HPDE6-E6E7 (cell line): ENCODE data around the gene TBC1D20.

ENCODE experiments used
- DNase-seq: peaks from one replicate; pipeline ENCODE4 v3.0.0; 2011; ENCODE audit warnings: missing footprints; ENCODE audit errors: extremely low spot score

The TBC1D20 gene

DNA sequence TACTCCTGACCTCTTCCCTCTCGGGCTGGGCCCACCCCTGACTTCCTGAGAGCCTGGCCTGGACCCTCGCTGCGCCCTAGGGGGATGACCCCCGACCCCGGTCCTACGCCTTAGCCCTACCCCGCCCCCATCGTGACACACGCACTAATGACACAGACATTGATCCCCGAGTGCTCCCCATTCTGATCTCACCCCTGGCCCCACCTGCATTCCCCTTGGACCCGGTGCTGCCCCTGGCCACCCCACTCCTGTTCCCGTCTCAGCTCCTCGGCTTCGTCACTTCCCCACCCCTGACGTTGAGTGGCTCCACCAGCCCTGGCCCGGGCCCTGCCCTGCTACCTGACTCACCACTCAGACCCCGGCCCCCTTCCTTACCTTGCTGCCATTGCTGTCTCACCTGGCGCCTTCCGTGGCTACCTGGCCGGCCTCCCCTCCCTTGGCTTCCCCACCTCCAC is 42.1 kb downstream of the TBC1D20 start:
- no peak for DNase-seq

- no peak for DNase-seq
Observed at GRCh38 chr20:419556-420165, 42.7 kb downstream of the TBC1D20 start.

DNA sequence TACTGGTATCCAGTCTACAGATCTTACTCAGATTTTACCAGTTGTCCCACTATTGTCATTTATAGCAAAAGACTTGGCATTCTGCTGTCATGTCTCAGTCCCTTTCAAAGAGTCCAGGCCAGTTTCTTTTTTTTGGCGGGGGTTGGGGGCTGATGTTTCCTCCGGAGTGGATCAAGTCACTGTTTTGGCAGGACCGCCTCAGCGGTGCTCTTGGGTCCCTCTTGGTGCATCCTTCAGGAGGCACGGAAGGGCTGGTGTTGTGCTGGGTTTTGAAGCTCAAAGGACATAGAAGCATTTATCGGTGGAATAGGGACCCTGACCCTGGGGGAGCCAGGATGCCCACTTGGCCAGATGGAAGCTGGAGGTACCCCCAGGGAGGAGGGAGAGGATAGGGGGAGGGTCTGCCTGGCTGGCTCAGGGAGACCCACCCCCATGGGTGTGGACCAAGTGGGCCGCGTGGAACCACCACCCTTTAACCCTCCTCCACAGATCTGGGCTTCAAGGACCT is 43.4 kb downstream of the TBC1D20 start:
- no peak for DNase-seq

DNA sequence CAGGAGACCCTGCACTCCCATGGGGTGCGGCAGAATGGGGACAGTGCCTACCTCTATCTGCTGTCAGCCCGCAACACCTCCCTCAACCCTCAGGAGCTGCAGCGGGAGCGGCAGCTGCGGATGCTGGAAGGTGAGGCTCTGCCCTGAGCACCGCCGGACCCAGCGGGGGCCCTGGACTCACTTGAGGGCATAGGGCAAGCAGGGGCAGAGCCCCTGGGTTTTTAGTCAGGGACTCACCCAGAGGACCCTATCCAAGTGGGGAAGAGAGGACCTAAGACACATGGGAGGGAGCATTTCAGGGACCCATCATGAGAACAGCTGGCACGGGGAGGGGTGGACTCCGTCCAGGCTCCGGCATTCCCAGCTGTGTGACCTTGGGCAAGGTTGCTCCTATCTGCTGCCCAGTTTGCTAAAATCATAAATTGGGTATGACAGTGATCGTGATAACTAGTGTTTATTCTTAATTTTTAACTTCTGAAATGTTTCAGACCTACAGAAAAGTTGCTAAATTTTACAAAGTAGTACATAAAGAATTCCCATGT is 44.5 kb downstream of the TBC1D20 start:
- no peak for DNase-seq

GRCh38 chr20:416950-417800 is 45.2 kb downstream of the TBC1D20 start:
- DNase-seq: no peak

DNA sequence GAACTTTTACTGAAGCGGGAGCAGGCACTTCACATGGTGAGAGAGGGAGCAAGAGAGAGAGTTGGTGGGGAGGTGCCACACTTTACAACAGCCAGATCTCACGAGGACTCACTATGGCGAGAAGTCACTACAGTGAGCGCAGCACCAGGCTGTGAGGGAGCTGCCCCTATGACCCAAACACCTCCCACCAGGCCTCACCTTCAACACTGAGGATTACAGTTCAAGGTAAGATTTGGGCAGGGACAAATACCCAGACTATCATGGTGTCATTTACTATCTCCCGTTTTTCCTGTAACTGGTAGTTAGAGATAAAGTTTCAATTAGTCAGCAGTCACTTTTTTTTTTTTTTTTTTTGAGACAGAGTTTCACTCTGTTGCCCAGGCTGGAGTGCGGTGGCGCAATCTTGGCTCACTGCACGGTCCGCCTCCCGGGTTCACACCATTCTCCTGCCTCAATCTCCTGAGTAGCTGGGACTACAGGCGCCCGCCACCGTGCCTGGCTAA is 46.5 kb downstream of the TBC1D20 start:
- DNase-seq: no peak

DNA sequence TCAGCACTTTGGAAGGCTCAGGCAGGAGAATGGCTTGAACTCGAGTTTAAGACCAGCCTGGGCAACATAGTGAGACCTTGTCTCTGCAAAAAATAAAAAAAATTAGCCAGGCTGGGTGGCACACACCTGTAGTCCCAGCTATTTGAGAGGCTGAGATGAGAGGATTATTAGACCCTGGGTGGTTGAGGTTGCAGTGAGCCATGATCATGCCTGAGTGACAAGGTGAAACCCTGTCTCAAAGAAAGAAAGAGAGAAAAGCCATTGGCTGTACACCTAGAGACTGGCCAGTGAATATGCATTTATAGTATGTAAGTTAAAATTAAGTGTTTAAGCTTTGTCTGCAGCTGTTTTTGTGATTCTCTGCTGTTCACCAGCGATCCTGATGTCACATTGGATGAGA is 48.2 kb downstream of the TBC1D20 start:
- no peak for DNase-seq

GRCh38 chr20:412081-412480 is 50.3 kb downstream of the TBC1D20 start:
- DNase-seq: no peak

- no peak for DNase-seq
Observed at GRCh38 chr20:409697-410559, 52.4 kb downstream of the TBC1D20 start.

DNA sequence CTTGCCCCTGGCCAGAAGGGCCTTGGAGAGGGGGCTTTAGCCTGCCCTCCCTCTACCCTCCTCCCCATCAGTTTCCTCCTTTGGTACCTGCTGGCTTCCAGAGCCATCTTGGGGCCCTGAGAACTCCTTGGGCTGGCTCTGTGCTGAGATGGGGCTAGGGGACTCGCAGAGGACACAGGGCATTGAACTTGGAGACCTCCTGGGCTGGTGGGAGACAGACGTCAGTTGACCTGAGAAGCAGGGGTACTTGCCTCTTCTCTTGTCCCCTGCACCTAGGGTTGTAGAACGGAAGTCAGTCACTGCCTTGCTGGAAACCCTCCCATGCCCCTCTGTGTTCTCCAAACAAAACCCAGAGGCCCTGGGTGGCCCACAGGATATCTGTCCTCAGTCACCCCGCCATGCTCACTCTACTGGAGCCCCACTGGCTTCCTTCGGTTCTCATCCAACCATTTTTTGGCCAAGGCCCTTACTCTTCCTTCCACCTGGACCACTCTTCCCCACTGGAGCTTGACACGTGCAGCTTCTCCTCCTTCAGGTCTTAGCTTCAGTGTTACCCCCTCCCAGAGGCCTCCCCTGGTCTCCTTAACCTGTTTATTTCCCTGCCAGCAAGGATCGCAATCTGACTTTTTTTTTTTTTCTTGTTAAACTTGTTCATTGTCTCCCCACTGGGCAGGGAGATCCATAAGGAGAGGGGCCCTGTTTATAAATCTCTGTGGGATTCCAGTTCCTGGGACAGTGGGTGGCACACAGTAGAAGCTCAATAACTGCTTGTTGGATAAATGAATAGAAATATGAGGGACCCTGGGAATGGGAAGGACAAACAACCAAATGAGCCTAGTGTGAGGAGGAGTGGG is 53.3 kb downstream of the TBC1D20 start:
- no peak for DNase-seq

DNA sequence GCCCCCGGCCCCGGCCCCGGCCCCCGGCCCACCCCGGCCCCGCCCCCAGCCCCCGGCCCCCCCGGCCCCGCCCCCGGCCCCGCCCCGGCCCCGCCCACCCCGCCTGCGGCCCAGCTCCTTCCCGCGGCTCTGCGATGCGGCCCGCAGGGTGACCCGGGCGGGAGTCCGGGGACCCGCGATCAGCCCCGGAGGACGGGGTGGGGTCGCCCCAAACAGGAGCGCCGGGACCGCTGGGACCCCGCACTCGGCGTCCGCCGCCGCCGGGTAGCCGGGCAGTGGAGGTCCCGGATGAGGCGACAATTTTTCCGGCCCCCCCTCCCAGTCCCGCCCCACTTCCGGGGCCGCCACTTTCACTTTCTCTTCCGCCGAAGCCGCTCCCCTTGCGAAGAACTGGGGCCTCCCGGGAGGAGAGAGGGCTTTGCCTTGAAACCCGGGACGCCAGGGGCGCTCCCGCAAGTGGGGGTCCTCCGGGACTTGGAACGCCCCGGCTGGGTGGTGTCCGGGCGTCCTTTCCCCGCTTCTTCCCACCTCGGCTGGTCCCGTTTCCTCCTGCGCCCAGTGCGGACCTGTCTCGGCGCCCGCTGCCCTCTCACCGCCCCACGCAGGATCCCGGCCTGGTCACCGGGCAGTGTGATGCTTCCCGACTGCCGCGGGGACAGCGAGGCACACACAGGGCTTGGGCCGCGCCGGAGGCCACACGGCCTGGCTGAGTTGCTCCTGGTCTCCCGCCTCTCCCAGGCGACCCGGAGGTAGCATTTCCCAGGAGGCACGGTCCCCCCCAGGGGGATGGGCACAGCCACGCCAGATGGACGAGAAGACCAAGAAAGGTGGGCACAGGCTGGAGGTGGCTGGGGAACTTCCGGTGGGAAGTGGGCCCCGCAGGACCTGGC is 54.1 kb downstream of the TBC1D20 start, which contains the start of gene RBCK1:
RBCK1 (plus strand) TSS at position 347 of the 890 bp plus-strand sequence; CDS start at position 806, 459 bp downstream.
- DNase-seq: peak; percentile 99

- DNase-seq: peak; percentile 91
Observed at GRCh38 chr20:407133-407952, 55.0 kb downstream of the TBC1D20 start.

DNA sequence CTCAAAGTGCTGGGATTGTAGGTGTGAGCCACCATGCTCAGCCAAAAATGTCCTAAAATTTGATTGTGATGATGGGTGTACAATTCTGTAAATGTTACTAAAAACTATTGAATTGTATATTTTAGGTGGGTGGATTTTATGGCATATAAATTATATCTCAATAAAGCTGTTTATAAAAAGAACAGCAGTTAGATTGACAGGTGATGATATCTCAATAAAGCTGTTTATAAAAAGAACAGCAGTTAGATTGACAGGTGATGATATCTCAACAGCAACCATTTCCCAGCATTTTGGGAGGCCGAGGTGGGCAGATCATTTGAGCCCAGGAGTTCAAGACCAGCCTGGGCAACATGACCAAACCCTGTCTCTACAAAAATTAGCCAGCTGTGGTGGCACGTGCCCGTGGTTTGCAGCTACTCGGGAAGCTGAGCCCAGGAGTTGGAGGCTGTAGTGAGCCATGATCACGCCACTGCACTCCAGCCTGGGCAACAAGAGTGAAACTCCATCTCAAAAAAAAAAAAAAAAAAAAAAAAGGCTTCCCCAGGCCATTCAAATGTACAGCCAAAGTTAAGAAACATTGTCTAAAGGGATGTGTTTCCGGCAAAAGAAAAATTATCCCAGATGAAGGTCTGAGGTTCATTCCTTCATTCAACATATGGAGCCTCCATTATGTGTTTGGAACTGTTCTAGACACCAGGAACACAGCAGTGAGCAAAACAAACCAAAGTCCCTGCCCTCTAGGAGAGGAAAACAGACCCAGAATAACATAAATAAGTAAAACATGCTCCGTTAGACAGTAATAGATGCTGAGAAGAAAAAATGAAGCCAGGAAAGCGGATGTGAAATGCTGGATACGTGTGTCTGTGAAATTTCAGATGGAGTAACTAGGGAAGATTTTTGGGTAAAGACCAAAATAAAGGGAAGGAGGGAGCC is 55.9 kb downstream of the TBC1D20 start:
- no peak for DNase-seq

DNA sequence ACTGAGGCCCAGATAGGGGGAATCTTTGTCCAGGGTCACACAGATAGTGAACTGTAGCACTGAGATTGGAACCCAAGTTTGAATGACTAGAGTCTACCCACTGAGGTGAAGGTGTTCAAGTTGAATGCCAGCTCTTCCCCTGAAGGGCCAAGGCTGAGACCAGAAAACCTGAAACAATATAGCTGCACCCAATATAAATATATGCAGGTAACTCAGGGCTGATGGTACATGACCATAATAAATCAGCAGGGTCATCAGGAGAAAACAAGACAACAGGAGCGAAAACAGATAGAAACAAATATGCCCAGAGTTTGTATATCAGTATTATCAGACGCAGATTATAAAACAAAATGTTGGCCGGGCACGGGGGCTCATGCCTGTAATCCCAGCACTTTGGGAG is 58.2 kb downstream of the TBC1D20 start:
- no peak for DNase-seq

GRCh38 chr20:403582-403957 is 58.8 kb downstream of the TBC1D20 start:
- no peak for DNase-seq

GRCh38 chr20:402898-403581 is 59.3 kb downstream of the TBC1D20 start:
- no peak for DNase-seq

DNA sequence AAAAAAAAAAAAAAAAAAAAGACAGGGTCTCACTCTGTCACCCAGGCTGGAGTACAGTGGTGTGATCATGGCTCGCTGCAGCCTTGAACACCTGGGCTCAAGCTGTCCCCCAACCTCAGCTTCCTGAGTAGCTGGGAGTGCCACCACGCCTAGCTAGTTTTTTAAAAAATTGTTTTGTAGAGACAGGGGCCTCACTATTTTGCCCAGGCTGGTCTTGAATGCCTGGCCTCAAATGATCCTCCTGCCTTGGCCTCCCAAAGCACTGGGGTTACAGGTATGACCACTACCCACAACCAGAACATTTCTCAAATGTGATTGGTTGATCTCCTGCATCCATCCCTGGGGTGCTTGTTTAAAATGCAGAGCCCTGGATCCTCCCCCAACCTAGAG is 59.8 kb downstream of the TBC1D20 start:
- DNase-seq: no peak
